DOHH2 (cell line): Measurements from ENCODE around the gene EPM2AIP1.

Experiments used
- H3F3A ChIP-seq: fragments of 200-600 bp; sonication (generic), shearing (Covaris generic); 2 replicates; pipeline ENCODE4 v1.6.0; 2016; ENCODE audit warnings: antibody characterized with exemption, mild to moderate bottlenecking; ENCODE audit not compliant: control insufficient read depth, insufficient read depth
- H3K27ac ChIP-seq: fragments of 200-600 bp; sonication (generic); 2 replicates; pipeline ENCODE4 v1.5.1; 2014; ENCODE audit warnings: low read depth, mild to moderate bottlenecking, low read length, moderate library complexity
- H3K27me3 ChIP-seq: fragments of 200-600 bp; sonication (generic); 2 replicates; pipeline ENCODE4 v1.6.1; 2014; ENCODE audit warnings: mild to moderate bottlenecking, low read length, mixed read lengths; ENCODE audit not compliant: control insufficient read depth
- H3K36me3 ChIP-seq: fragments of 200-600 bp; sonication (generic); 2 replicates; pipeline ENCODE4 v1.6.1; 2014; ENCODE audit warnings: mild to moderate bottlenecking, low read length, moderate library complexity, mixed read lengths; ENCODE audit not compliant: control insufficient read depth
- H3K4me1 ChIP-seq: fragments of 200-600 bp; sonication (generic); 2 replicates; pipeline ENCODE4 v1.6.1; 2014; ENCODE audit warnings: mild to moderate bottlenecking, low read length, mixed read lengths; ENCODE audit not compliant: control insufficient read depth
- H3K4me2 ChIP-seq: fragments of 200-600 bp; sonication (generic); 2 replicates; pipeline ENCODE4 v1.6.0; 2014; ENCODE audit warnings: mild to moderate bottlenecking, low read length, moderate library complexity
- H3K4me3 ChIP-seq: fragments of 200-600 bp; sonication (generic); 2 replicates; pipeline ENCODE4 v1.5.1; 2014; ENCODE audit warnings: mild to moderate bottlenecking, low read length, mixed read lengths
- H3K79me2 ChIP-seq: fragments of 200-600 bp; sonication (generic); 2 replicates; pipeline ENCODE4 v1.6.1; 2014; ENCODE audit warnings: mild to moderate bottlenecking, low read length, mixed read lengths; ENCODE audit not compliant: control insufficient read depth
- H3K9me2 ChIP-seq: fragments of 200-600 bp; sonication (generic); replicated peaks from 2 replicates; pipeline ENCODE4 v1.6.1; 2014; ENCODE audit warnings: mild to moderate bottlenecking, low read length, mixed read lengths; ENCODE audit not compliant: control insufficient read depth
- H3K9me3 ChIP-seq: fragments of 200-600 bp; sonication (generic); 2 replicates; pipeline ENCODE4 v1.6.1; 2014; ENCODE audit warnings: antibody characterized with exemption, low read length, mixed read lengths; ENCODE audit not compliant: control insufficient read depth, insufficient read depth
- H4K20me1 ChIP-seq: fragments of 200-600 bp; sonication (generic); 2 replicates; pipeline ENCODE4 v1.6.0; 2014; ENCODE audit warnings: low read depth, mild to moderate bottlenecking, antibody characterized with exemption, low read length, moderate library complexity; ENCODE audit not compliant: control insufficient read depth, insufficient read depth
- EZH2phosphoT487 ChIP-seq: fragments of 200-600 bp; sonication (generic); IDR thresholded peaks from 2 replicates; pipeline ENCODE4 v1.6.1; 2017; ENCODE audit warnings: borderline replicate concordance, mild to moderate bottlenecking, antibody characterized with exemption, low read length, moderate library complexity, mixed read lengths
- TF ChIP-seq, protein P1 (sequence below): fragments of 200-600 bp; sonication (generic); IDR thresholded peaks from one replicate; pipeline ENCODE4 v1.5.1; 2014; ENCODE audit warnings: antibody characterized with exemption, mild to moderate bottlenecking, low read depth, low read length; ENCODE audit not compliant: poor library complexity, severe bottlenecking

EPM2AIP1 gene

DNA sequence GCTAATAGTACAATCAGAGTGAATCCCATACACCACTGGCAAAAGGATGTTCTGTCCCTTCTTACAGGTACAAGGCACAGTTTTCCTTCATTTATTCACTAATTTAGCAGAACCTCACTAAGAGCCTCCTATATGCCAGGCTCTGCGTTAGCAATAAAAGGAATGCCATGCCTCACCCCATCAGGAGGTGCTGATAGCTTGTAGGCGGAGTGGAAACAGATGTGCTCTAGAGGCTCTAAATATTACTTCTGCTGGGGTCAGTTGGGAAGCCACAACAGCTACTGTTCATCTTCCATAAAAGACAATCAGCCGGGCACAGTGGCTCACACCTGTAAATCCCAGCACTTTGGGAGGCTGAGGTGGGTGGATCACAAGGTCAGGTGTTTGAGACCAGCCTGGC lies 24.8 kb upstream of the EPM2AIP1 start:
- H3K9me3 ChIP-seq = no peaks in the 10 kb centered on the region
- no peaks in the 10 kb centered on the region for H4K20me1 ChIP-seq
- TF ChIP-seq EZH2phosphoT487 = no peak
- TF ChIP-seq, protein P1, sequence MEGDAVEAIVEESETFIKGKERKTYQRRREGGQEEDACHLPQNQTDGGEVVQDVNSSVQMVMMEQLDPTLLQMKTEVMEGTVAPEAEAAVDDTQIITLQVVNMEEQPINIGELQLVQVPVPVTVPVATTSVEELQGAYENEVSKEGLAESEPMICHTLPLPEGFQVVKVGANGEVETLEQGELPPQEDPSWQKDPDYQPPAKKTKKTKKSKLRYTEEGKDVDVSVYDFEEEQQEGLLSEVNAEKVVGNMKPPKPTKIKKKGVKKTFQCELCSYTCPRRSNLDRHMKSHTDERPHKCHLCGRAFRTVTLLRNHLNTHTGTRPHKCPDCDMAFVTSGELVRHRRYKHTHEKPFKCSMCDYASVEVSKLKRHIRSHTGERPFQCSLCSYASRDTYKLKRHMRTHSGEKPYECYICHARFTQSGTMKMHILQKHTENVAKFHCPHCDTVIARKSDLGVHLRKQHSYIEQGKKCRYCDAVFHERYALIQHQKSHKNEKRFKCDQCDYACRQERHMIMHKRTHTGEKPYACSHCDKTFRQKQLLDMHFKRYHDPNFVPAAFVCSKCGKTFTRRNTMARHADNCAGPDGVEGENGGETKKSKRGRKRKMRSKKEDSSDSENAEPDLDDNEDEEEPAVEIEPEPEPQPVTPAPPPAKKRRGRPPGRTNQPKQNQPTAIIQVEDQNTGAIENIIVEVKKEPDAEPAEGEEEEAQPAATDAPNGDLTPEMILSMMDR = no peak
- peaks cover 86% of the 10 kb centered on the region for H3K36me3 ChIP-seq
- H3K4me2 ChIP-seq = no peak overlapping the region
- H3K9me2 ChIP-seq = no peaks in the 10 kb centered on the region
- H3K27me3 ChIP-seq = no peaks in the 10 kb centered on the region
- no peaks in the 10 kb centered on the region for H3K4me1 ChIP-seq
- no peaks in the 10 kb centered on the region for H3F3A ChIP-seq
- H3K4me3 ChIP-seq = no peak overlapping the region
- no peaks in the 10 kb centered on the region for H3K79me2 ChIP-seq
- no peak overlapping the region for H3K27ac ChIP-seq

DNA sequence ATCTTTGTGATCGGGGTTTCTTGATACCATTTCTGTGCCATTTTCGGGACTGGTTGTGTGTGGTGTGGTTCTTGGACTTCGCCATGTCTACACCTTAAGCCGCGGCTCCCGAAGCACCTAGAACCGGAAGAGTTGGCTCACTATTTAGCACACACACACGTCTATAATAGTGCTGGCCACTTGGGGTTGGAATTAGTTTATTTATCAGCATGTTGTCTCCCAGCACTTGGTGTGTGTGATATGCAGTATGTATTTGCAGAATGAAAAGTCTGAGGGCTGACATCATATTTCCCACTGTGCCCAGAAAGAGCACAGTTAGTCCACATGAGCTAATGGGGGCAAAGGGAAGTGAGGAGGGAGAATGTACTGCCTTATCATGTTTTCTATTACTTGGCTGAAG lies 24.0 kb upstream of the EPM2AIP1 start:
- Histone ChIP-seq H3K9me3 (no peaks in the 10 kb centered on the region), H3F3A (no peaks in the 10 kb centered on the region), H3K36me3 (peaks cover 86% of the 10 kb centered on the region), H3K27ac (no peak overlapping the region), H4K20me1 (no peaks in the 10 kb centered on the region), H3K79me2 (no peaks in the 10 kb centered on the region), H3K9me2 (no peaks in the 10 kb centered on the region), H3K4me1 (no peaks in the 10 kb centered on the region), H3K4me2 (no peak overlapping the region), H3K27me3 (no peaks in the 10 kb centered on the region), H3K4me3 (no peak overlapping the region)
- TF ChIP-seq, protein P1 = no peak
- no peak for TF ChIP-seq EZH2phosphoT487

DNA sequence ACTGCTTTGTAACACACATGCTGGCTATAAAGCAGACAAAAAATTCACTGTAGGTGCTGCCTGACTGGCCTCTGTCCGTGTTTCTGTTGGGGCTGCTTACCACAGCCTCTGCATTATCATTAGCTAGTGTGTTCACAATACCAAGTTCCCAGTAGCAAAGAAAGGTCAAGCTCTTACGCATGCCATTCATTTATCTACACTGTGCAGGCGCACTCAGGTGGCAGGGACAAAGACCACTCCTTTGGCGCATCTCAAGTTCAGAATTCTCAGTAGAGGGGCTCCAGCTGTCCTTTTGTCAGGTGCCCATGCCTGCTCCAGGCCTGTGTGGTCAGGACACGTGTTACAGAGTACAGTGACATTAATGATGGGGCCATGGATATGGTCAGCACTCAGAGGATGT lies 22.7 kb upstream of the EPM2AIP1 start:
- Histone ChIP-seq H3K4me3 (no peak overlapping the region), H3K4me2 (no peak overlapping the region), H3K9me3 (no peaks in the 10 kb centered on the region), H3K4me1 (no peaks in the 10 kb centered on the region), H3K27ac (no peak overlapping the region), H3K27me3 (no peaks in the 10 kb centered on the region), H3F3A (no peaks in the 10 kb centered on the region), H3K79me2 (no peaks in the 10 kb centered on the region), H3K36me3 (peaks cover 83% of the 10 kb centered on the region), H3K9me2 (no peaks in the 10 kb centered on the region), H4K20me1 (no peaks in the 10 kb centered on the region)
- TF ChIP-seq, protein P1 = no peak
- TF ChIP-seq EZH2phosphoT487 = no peak

DNA sequence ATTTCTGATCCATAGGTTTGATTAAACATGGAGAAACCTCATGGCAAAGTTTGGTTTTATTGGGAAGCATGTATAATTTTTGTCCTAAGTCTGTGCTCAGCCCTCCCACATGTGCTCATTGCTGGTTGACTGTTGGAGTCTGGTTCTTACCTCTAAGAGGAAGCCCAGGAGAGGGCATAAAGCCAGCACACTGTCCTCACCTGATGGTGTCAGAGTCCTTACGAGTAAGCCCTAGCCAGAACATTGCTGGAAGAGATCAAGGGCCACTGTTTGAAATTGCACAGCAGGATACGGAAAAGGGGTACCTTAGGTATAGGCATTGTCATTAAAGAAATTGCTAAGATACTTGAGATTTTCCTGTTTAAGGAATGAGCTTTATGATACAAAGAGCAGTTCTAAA lies 21.7 kb upstream of the EPM2AIP1 start:
- Histone ChIP-seq H3K79me2 (no peaks in the 10 kb centered on the region), H3K36me3 (peaks cover 77% of the 10 kb centered on the region), H3K27me3 (no peaks in the 10 kb centered on the region), H3K9me3 (no peaks in the 10 kb centered on the region), H3K9me2 (no peaks in the 10 kb centered on the region), H4K20me1 (no peaks in the 10 kb centered on the region), H3K4me1 (no peaks in the 10 kb centered on the region), H3K27ac (no peak overlapping the region), H3K4me2 (no peak overlapping the region), H3K4me3 (no peak overlapping the region), H3F3A (no peaks in the 10 kb centered on the region)
- no peak for TF ChIP-seq EZH2phosphoT487
- TF ChIP-seq, protein P1 = no peak
